Activated CD4-positive, alpha-beta T cell treated with anti-CD3 and anti-CD28 coated beads, Interleukin-2, amount 10 ng/mL, durations not matched to agents 24 days and 14 days (primary cell): ENCODE measurements around the gene CTCFL. TPM values are rescaled to one million over a fixed set of nuclear protein-coding genes. Genes with fewer than 3 reads are reported as not detected.
"Not testable (repeated sequence)": the region's sequence is repeated elsewhere in the genome, so short reads cannot be mapped to it uniquely, and the experiment has no call there.

Source experiments
- DNase-seq: peaks from one replicate; pipeline ENCODE4 v3.0.0; 2022
- H3K27ac Mint-ChIP-seq: one replicate; pipeline ENCODE4 v1.8.0; 2022; ENCODE audit warnings: mild to moderate bottlenecking, mixed read lengths
- H3K27me3 Mint-ChIP-seq: one replicate; pipeline ENCODE4 v1.8.0; 2022; ENCODE audit warnings: mixed read lengths
- H3K36me3 Mint-ChIP-seq: one replicate; pipeline ENCODE4 v1.8.0; 2022; ENCODE audit warnings: low read depth, mild to moderate bottlenecking, mixed read lengths
- H3K4me1 Mint-ChIP-seq: one replicate; pipeline ENCODE4 v1.8.0; 2021; ENCODE audit warnings: mixed read lengths
- H3K4me3 Mint-ChIP-seq: one replicate; pipeline ENCODE4 v1.8.0; 2022; ENCODE audit warnings: mild to moderate bottlenecking, moderate library complexity, mixed read lengths
- H3K9me3 Mint-ChIP-seq: one replicate; pipeline ENCODE4 v1.8.0; 2021; ENCODE audit warnings: mixed read lengths
- intact Hi-C: fragments of 100-400 bp; cut with micrococcal nuclease; formaldehyde crosslinking; loops from one replicate; pipeline ENCODE4 v1.15.1; 2023
- total RNA-seq: library from RNA; stranded (reverse); gene quantifications from 2 replicates; pipeline ENCODE4 v1.2.3, GENCODE V29; 2022

CTCFL gene
- total RNA-seq, 1 donor from 2014 or later, result not detected

DNA sequence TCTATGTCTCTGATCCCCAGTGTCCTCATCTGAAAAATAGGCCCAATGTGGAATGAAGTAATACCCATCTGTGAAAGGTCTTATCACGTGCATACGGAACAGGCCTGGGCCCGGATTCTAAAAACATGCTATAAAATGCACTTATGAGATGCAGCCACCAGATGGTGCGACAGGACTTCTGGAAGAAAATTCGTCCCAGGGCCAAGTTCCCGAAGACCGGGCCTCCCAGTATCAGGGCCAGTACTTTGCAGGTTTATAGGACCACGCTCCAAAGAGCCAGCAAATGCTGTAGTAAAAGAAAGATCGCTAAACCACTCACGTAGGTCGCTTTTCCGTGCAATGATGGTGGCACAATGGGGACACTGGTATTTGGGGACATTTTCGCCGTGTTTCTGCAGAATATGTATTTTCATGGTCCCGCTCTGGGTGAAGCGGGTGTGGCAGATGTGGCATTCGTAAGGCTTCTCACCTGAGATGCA lies 10.6 kb downstream of the CTCFL start:
- intact Hi-C loops, result loop anchor here (1.0 to 5.0 kb wide), 2 partner anchors 80 to 698 kb away; no protein-coding TSS in a partner anchor
- Mint-ChIP-seq H3K27ac (no peak overlapping the region), H3K36me3 (no peaks in the 10 kb centered on the region), H3K4me3 (no peak overlapping the region), H3K27me3 (peaks cover 22% of the 10 kb centered on the region), H3K4me1 (no peaks in the 10 kb centered on the region), H3K9me3 (no peaks in the 10 kb centered on the region)
- peak; percentile 78 for DNase-seq

DNA sequence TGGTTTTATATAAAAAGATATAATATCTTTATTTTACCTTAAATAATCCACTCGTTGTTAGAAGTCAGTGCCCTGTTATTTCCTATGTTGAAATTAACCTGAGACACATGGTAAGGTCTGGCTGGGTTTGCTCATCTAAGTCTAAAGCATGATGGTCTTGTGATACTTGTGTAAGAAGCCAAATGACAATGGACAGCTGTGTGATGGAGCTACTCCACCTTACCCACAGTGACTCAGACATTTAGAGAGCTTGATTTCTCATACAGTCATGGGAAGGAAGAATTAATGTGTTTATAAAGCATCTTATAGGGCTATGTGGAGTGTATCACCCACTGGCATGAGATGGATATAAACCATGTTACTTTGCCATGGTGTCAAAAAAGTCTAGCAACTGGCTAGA lies 11.7 kb downstream of the CTCFL start:
- Mint-ChIP-seq H3K4me1 (no peaks in the 10 kb centered on the region), H3K36me3 (no peaks in the 10 kb centered on the region), H3K9me3 (no peaks in the 10 kb centered on the region), H3K27ac (no peak overlapping the region), H3K27me3 (peaks cover 22% of the 10 kb centered on the region), H3K4me3 (no peak overlapping the region)
- DNase-seq, result no peak
- intact Hi-C loops, result loop anchor here (5.0 kb wide), 1 partner anchor 699 kb away; no protein-coding TSS in a partner anchor

DNA sequence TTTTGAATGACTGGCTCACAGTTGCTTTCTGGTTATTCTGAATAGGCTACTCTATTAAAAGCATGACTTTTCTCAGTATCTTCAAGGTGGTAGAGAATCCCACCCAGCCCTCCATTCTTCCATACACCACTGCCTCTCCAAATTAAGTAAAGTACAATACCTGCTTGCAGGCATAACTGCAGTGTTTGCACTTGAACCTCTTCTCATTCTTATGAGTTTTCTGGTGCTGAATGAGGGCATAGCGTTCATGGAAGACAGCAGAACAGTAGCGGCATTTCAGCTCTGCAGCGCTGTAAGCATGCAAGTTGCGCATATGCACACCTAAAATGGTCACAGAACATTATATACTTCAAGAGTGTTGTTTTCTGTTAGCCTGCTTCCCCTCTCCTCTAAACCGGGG lies 12.5 kb downstream of the CTCFL start:
- H3K36me3 Mint-ChIP-seq, result no peaks in the 10 kb centered on the region
- DNase-seq, result no peak
- H3K9me3 Mint-ChIP-seq, result no peaks in the 10 kb centered on the region
- no peaks in the 10 kb centered on the region for H3K4me1 Mint-ChIP-seq
- H3K4me3 Mint-ChIP-seq, result no peak overlapping the region
- no peak overlapping the region for H3K27ac Mint-ChIP-seq
- peaks cover 25% of the 10 kb centered on the region for H3K27me3 Mint-ChIP-seq
- intact Hi-C loops, result loop anchor here (5.0 kb wide), 1 partner anchor 700 kb away; no protein-coding TSS in a partner anchor

DNA sequence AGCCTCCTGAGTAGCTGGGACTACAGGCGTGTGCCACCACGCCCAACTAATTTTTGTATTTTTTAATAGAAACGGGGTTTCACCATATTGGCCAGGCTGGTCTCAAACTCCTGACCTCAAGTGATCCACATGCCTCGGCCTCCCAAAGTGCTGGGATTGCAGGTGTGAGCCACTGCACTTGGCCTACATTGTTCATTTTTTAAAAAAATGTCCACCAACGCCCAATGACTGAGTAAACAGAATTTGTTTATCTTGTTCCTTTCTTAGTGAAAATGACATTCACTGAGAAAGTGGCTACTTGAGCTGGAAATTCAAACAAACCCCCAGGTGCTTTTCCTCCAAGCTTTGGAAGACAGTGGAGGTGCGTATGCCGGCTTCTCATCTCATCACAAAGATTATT lies 13.2 kb downstream of the CTCFL start:
- H3K4me3 Mint-ChIP-seq, H3K4me1 Mint-ChIP-seq, DNase-seq, H3K27ac Mint-ChIP-seq, H3K36me3 Mint-ChIP-seq, H3K9me3 Mint-ChIP-seq: not testable (repeated sequence)
- H3K27me3 Mint-ChIP-seq, result peaks cover 25% of the 10 kb centered on the region
- intact Hi-C loops, result loop anchor here (5.0 kb wide), 1 partner anchor 701 kb away; no protein-coding TSS in a partner anchor

DNA sequence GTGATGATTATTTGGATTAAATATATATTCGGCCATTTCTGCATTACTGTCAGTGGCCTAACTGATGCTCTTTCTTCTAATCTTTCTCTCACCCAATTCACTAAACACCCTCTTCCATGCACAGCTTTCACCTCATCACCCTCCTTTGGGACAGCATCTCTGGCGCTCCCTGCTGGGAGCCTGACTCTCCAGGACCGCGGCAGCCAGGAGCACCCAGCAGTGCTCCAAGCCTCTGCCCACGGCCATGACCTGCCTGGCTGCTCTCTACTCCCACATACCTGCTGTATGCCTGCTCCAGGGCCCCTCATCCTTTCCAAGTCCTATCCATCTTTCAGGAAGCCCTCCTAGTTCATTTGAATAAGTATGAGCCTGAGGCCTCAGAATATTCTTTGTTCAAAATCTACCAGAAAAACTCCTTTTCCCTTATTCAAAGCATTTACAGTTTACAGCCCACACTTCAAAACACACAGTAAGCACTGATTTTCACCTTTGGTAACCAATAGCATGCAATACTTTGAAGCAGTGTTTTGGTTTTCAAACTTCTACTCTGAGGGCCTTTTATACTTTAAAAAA lies 15.2 kb downstream of the CTCFL start:
- DNase-seq, result peak; percentile 60
- Mint-ChIP-seq H3K4me1 (no peaks in the 10 kb centered on the region), H3K36me3 (no peaks in the 10 kb centered on the region), H3K4me3 (no peak overlapping the region), H3K9me3 (no peaks in the 10 kb centered on the region), H3K27ac (no peak overlapping the region), H3K27me3 (peaks cover 33% of the 10 kb centered on the region)
- intact Hi-C loops, result loop anchor here (5.0 kb wide), 1 partner anchor 703 kb away; no protein-coding TSS in a partner anchor

DNA sequence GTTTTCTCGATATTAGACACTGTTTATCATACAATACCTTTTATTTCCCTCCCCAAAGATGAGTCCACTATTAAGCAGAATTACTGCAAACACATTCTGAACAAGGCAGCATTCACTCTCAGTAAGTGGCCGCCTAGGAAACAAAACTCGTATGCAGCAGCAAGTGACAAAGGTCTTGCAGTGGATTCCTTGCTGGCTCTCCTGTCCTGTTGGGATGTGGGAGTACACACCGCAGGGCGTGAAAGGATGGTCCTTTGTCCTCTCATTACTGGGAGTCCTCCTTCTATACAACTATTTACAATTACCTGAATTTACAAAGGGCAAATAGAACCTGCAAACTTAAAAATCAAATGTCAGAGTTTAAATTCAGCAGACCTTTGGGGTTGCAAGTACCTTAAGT lies 16.1 kb downstream of the CTCFL start:
- Mint-ChIP-seq H3K9me3 (no peaks in the 10 kb centered on the region), H3K36me3 (no peaks in the 10 kb centered on the region), H3K4me3 (no peak overlapping the region), H3K27me3 (peaks cover 33% of the 10 kb centered on the region), H3K27ac (no peak overlapping the region), H3K4me1 (no peaks in the 10 kb centered on the region)
- intact Hi-C loops, result no loop called here
- DNase-seq, result no peak

DNA sequence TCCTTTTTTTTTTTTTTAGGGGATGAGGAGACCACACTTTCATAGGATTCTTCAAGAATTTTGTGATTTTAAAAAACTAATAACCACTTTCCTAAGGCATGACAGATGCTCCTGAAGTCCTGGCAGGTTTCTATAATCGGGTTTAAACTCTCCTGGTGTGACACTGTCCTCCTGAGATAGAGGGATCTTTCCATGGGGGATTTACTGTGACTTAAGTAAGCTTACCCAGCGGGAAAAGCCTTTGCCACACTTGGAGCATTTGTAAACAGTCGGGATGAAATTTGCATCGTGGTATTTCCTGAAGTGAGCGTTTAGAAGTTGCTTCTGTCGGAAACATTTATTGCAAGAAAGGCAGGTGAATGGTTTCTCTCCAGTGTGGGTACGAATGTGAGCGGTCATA lies 16.6 kb downstream of the CTCFL start:
- H3K27ac Mint-ChIP-seq, result no peak overlapping the region
- peaks cover 35% of the 10 kb centered on the region for H3K27me3 Mint-ChIP-seq
- H3K36me3 Mint-ChIP-seq, result no peaks in the 10 kb centered on the region
- no peaks in the 10 kb centered on the region for H3K9me3 Mint-ChIP-seq
- H3K4me3 Mint-ChIP-seq, result no peak overlapping the region
- no peak for DNase-seq
- no peaks in the 10 kb centered on the region for H3K4me1 Mint-ChIP-seq
- intact Hi-C loops, result no loop called here

DNA sequence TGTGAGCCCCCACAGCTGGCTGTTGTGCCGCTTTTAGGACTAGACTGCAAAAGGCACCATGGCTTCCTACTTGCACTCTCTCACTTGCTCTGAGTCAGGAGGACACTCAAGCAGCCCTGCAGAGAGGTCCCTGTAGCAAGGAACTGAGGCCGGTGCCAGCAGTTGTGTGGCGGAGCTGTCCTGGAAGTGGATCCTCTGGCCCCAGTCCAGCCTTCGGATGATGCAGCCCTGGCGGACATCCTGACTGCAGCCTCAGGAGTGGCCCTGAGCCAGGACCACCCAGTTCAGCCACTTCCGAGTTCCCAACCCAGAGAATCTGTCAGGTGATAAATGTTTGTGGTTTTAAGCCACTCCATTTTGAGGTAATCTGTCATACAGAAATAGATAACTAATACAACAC lies 17.5 kb downstream of the CTCFL start:
- Mint-ChIP-seq H3K27me3 (peaks cover 39% of the 10 kb centered on the region), H3K9me3 (no peaks in the 10 kb centered on the region)

DNA sequence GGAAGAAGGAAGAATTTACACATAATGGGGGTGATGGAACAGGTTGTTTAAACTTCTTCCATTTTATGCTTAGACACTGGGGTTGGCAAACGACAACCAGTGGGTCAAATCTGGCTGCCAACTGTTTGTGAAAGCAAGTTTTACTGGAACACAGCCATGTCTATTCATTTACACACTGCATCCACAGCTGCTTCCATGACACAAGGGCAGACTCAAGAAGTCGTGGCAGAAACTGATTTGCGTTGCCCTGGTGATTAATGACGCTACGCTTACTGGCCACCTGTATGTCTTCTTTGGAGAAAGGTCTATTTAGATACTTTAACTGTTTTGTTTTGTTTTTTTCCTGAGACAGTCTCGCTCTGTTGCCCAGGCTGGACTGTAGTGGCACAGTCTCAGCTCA lies 19.0 kb downstream of the CTCFL start:
- Mint-ChIP-seq H3K27ac (no peak overlapping the region), H3K4me1 (no peaks in the 10 kb centered on the region), H3K36me3 (no peaks in the 10 kb centered on the region), H3K4me3 (no peak overlapping the region), H3K27me3 (peaks cover 32% of the 10 kb centered on the region), H3K9me3 (no peaks in the 10 kb centered on the region)
- no peak for DNase-seq
- intact Hi-C loops, result no loop called here

More for the DNA sequence above, 17.5 kb downstream of the CTCFL start:
- intact Hi-C loops, result no loop called here
- Mint-ChIP-seq H3K27ac (no peak overlapping the region), H3K36me3 (no peaks in the 10 kb centered on the region), H3K4me1 (no peaks in the 10 kb centered on the region), H3K4me3 (no peak overlapping the region)
- DNase-seq, result no peak

DNA sequence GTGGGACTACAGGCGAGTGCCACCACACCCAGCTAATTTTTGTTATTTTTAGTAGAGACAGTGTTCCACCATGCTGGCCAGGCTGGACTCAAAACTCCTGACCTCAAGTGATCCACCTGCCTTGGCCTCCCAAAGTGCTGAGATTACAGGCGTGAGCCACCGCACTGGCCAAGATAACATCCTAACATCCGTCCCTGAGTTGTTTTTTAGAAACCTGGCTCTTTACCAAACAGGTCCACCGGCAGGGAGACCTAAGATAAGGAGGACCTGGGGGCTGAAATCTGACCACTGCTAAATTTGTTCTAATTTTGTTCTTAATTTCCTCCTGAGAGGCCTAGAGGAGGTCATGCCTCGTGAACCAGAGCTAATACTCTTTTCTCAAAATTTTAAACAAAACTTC lies 20.5 kb downstream of the CTCFL start:
- no peak overlapping the region for H3K27ac Mint-ChIP-seq
- H3K4me1 Mint-ChIP-seq, result no peaks in the 10 kb centered on the region
- intact Hi-C loops, result no loop called here
- H3K9me3 Mint-ChIP-seq, result no peaks in the 10 kb centered on the region
- H3K36me3 Mint-ChIP-seq, result no peaks in the 10 kb centered on the region
- DNase-seq, result no peak
- no peak overlapping the region for H3K4me3 Mint-ChIP-seq
- peaks cover 36% of the 10 kb centered on the region for H3K27me3 Mint-ChIP-seq

DNA sequence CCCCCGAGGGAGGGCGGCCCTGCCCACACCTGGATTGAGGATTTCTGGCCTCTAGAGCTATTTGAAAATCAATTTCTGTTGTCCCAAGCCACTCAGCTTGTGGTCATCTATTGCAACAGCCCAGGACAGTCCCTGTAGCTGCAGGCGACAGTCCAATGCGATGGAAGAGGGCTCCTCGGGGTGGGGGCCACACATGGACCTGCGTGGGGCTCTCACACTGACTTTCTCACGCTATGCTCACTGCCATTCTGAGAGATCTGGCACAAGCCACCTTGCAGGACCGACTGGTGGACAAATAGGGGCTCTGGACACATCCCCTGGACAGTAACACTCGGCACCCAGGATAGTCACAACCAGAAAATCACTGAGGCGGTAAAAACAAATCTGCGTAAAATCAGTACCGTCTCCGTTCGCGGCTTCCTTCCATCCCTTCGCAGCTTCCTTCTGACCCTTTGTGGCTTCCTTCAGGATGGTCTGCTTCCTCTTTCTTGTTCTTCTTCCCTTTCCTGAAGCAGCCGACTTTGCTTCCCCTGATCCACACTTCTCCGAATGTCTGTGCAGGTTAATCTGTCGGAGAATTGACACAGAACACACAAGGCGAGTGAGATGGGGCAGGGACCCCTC lies 21.8 kb downstream of the CTCFL start:
- Mint-ChIP-seq H3K36me3 (no peaks in the 10 kb centered on the region), H3K4me3 (no peak overlapping the region), H3K27me3 (peaks cover 38% of the 10 kb centered on the region), H3K27ac (no peak overlapping the region), H3K9me3 (no peaks in the 10 kb centered on the region), H3K4me1 (peaks cover 6% of the 10 kb centered on the region)
- no peak for DNase-seq
- intact Hi-C loops, result no loop called here

DNA sequence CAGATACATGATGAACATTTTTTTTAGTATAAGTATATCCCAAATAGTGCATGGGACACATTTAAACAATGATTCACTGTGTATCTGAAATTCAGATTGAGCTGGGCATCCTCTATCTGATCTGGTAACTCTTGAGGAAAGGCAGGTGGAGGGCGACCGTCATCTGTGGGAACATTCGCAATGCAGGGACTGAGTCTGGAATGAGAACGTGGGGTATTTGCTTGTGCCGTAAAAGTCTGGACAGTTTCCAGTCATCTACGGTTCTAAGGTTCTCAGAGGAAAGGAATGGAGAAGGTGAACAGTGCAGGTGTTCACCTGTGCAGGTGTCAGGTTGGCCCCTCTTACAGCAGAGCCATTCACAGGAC lies 22.6 kb downstream of the CTCFL start:
- no peaks in the 10 kb centered on the region for H3K36me3 Mint-ChIP-seq
- intact Hi-C loops, result no loop called here
- peaks cover 7% of the 10 kb centered on the region for H3K4me1 Mint-ChIP-seq
- H3K27ac Mint-ChIP-seq, result no peak overlapping the region
- no peaks in the 10 kb centered on the region for H3K9me3 Mint-ChIP-seq
- H3K27me3 Mint-ChIP-seq, result peaks cover 41% of the 10 kb centered on the region
- DNase-seq, result no peak
- no peak overlapping the region for H3K4me3 Mint-ChIP-seq

DNA sequence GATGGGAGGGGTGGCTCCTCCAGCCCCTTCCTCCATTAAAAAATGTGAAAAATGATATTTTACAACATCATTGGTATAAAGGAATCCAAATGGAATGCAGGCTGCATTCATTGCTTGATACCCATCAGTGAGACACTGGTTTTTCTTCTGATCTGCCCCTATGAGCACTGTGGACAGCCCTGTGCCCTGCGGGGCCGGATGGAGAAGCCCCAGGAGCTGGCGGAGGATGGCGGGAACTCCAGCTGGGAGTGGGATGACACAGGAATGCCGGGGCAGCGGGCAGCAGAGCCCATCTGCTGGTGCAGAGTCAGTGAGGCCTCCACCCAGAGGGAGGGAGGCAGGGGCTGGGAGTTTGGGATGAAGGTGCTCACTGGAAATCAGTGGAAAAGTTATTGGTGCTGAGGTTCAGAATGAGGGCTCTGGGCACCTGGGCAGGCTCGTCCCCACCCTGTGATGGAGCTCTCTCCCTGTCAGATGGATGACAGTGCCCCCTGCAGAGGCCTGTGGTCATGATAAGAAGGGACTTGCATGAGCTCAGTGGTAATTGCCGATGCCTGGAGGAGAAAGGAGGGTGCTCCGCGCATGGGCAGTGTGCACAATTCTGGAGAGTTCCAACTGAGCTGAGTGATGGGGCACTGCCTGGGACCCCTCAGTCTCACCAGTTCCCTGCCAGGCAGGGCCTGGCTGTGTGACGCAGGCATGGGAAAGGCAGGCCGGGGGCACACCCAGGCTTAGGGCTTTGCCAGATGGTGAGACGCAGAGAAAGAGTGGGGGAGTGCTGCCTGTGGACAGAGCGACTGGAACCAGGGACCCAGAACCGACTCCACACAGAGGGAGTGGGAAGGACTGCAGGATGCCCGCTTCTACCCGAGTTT lies 23.2 kb downstream of the CTCFL start:
- Mint-ChIP-seq H3K9me3 (no peaks in the 10 kb centered on the region), H3K27me3 (peaks cover 45% of the 10 kb centered on the region), H3K4me1 (peaks cover 7% of the 10 kb centered on the region), H3K4me3 (no peak overlapping the region), H3K27ac (no peak overlapping the region), H3K36me3 (no peaks in the 10 kb centered on the region)
- DNase-seq, result no peak
- intact Hi-C loops, result no loop called here

DNA sequence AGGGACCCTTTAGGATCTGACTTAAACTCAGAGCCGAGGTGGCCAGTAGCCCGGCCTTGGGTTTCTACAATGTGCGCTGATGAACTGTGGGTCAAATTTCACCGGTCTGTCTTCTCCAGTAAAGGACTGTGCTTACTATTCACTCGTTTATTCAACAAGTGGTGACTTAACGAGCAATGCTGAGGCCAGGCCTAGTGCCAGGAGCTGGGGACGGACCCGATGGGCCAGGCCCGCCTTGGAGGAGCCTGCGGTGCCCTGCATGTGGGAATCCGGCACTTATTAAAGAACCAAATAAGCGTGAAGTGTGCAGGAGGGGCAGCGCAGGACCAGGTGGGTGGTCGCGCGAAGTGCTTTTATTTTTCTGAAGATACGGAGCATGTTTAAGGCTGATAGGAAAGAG lies 24.0 kb downstream of the CTCFL start:
- Mint-ChIP-seq H3K4me3 (no peak overlapping the region), H3K36me3 (no peaks in the 10 kb centered on the region), H3K4me1 (peaks cover 7% of the 10 kb centered on the region), H3K27ac (no peak overlapping the region), H3K9me3 (no peaks in the 10 kb centered on the region), H3K27me3 (peaks cover 49% of the 10 kb centered on the region)
- no peak for DNase-seq
- intact Hi-C loops, result no loop called here
